SJCRH30 (cell line): ENCODE measurements around the gene LRCH2. TPM values are rescaled to one million over a fixed set of nuclear protein-coding genes. Genes with fewer than 3 reads are reported as not detected.

Experiments used
- total RNA-seq: library from RNA; depleted of rRNA; stranded (reverse); fragments of >200 nt; shearing (Covaris generic); gene quantifications from 2 replicates; pipeline ENCODE4 v1.2.3, GENCODE V29; 2014; rRNA removed

The LRCH2 gene
- total RNA-seq, 1 experiment from 2014 or later = 21.7 TPM

Other genes with a start within 250 kb of the LRCH2 start
- not detected in 2 replicates for gene IL13RA2, start 216.5 kb downstream of the LRCH2 start, total RNA-seq
- not detected in 2 replicates for gene RBMXL3, start 44.7 kb downstream of the LRCH2 start, total RNA-seq
- gene LUZP4, start 55.6 kb upstream of the LRCH2 start, total RNA-seq = not detected in 2 replicates